NB4 (cell line): ENCODE results near the gene C16orf54.

Source experiments
- DNase-seq: peaks from one replicate; pipeline ENCODE4 v3.0.0; 2010; ENCODE audit warnings: low read depth
- H3K4me3 ChIP-seq: one replicate; pipeline ENCODE4 v1.5.1; 2011; ENCODE audit warnings: mild to moderate bottlenecking, low read depth, low read length, moderate library complexity
- CTCF ChIP-seq: IDR thresholded peaks from one replicate; pipeline ENCODE4 v1.5.1; 2012; ENCODE audit warnings: low read depth, low read length
- MYC ChIP-seq: IDR thresholded peaks from 2 replicates; pipeline ENCODE4 v1.6.1; 2011; ENCODE audit warnings: low read depth, low read length
- POLR2A ChIP-seq: IDR thresholded peaks from 2 replicates; pipeline ENCODE4 v1.6.1; 2011; ENCODE audit warnings: mild to moderate bottlenecking; ENCODE audit not compliant: insufficient read length; ENCODE audit errors: extremely low read depth
- TF ChIP-seq, protein P1 (sequence below): IDR thresholded peaks from 2 replicates; pipeline ENCODE4 v1.6.1; 2011; ENCODE audit warnings: low read depth, low read length

Gene C16orf54

GRCh38 chr16:29719063-29719462, 26.7 kb downstream of the C16orf54 start:
- DNase-seq: peak; percentile 86
- no peak overlapping the region for H3K4me3 ChIP-seq
- TF ChIP-seq MYC: no peak
- TF ChIP-seq CTCF: no peak
- TF ChIP-seq POLR2A: no peak
- TF ChIP-seq, protein P1, sequence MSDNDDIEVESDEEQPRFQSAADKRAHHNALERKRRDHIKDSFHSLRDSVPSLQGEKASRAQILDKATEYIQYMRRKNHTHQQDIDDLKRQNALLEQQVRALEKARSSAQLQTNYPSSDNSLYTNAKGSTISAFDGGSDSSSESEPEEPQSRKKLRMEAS: peak; percentile 54; the same call in 1 of the 2 replicates

GRCh38 chr16:29717113-29717512, 28.7 kb downstream of the C16orf54 start:
- TF ChIP-seq, protein P1: no peak
- TF ChIP-seq MYC: no peak
- TF ChIP-seq POLR2A: no peak
- no peak for TF ChIP-seq CTCF
- no peak for DNase-seq
- H3K4me3 ChIP-seq: no peak overlapping the region

GRCh38 chr16:29714972-29715371, 30.8 kb downstream of the C16orf54 start:
- DNase-seq: no peak
- no peak for TF ChIP-seq CTCF
- TF ChIP-seq, protein P1: no peak
- no peak for TF ChIP-seq POLR2A
- TF ChIP-seq MYC: no peak

GRCh38 chr16:29714396-29714795, 31.4 kb downstream of the C16orf54 start:
- TF ChIP-seq MYC (no peak), POLR2A (no peak), CTCF (no peak)
- TF ChIP-seq, protein P1: no peak
- DNase-seq: no peak
- H3K4me3 ChIP-seq: no peak overlapping the region

More at GRCh38 chr16:29714972-29715371, 30.8 kb downstream of the C16orf54 start:
- H3K4me3 ChIP-seq: no peak overlapping the region

GRCh38 chr16:29712809-29713208, 33.0 kb downstream of the C16orf54 start:
- DNase-seq: peak; percentile 27
- H3K4me3 ChIP-seq: no peak overlapping the region
- TF ChIP-seq POLR2A (no peak), MYC (no peak), CTCF (no peak)
- TF ChIP-seq, protein P1: no peak
